HPDE6-E6E7 (cell line): ENCODE data around the gene TARBP2.
A peak's percentile ranks its signal among the peaks of the same experiment; 100 is the strongest.

Source experiments
- DNase-seq: peaks from one replicate; pipeline ENCODE4 v3.0.0; 2011; ENCODE audit warnings: missing footprints; ENCODE audit errors: extremely low spot score

TARBP2 gene, protein sequence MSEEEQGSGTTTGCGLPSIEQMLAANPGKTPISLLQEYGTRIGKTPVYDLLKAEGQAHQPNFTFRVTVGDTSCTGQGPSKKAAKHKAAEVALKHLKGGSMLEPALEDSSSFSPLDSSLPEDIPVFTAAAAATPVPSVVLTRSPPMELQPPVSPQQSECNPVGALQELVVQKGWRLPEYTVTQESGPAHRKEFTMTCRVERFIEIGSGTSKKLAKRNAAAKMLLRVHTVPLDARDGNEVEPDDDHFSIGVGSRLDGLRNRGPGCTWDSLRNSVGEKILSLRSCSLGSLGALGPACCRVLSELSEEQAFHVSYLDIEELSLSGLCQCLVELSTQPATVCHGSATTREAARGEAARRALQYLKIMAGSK

DNA sequence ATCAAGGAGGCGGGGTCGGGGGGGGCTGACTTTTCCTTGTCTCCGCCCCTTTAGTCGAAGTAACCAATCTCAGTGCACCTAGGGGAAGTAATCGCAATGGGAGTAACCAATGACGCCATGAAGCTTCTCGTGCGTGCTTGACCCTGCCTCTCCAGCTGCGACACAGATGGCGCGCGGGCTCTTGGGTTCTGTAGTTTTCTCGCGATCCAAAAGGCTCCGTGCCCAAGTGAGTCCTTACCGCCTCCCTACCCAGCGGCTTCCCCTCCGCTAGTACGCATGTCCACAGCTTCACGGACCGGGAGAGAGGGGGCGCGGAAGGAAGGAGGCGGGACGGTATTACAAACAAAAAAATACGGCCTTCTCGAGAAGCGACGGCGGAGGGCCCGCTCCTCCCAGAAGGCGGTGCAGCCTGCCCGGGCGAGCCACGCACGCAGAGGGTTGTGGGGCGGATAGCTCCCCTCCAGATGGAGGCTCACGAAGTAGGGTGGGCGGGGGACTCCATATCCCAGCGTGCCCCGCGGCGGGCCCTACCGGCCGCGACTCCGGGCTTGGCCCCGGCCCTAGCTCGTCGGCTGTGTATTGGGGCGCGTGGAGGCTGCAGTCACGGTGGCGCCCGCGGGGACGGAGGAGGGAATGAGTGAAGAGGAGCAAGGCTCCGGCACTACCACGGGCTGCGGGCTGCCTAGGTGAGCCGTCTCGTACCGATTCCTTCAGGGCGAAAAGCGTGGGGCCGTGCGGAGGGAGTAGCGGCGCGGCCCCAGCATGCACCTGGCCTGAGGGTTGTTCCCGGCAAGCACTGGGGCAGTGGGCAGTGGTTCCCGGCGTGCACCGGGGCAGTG lies at the start of gene TARBP2:
TARBP2 (plus strand) TSS at position 508 of the 839 bp plus-strand sequence; CDS start at position 634, 126 bp downstream.
- peak; percentile 96 for DNase-seq

DNA sequence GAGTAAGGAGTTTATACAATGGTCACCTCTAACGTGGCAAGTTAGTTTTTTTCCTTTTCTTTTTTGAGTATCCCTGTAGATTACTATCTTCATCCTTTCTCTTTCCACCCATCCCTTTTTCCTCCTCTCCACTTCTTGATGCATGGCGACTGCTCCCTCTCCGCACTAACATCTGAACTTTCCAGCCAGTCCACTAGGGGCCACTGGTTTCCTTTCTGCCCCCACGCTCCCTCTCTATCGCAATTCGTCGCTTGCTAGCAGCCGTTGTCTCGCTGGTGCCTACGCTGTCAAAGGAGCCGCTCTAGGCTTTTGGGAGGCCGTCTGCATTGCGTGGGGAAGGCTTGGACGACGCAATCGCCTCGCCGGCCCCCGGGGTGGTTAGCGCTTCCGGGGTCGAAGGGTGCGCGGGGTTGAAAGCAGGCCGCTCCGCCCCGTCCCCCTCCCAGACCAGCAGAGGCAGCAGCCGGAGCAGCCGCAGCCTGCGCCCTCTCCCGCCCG lies 49.4 kb upstream of the TARBP2 start, which contains the start of gene PCBP2:
PCBP2 (plus strand) TSS at position 442 of the 498 bp plus-strand sequence. CDS start 2,699 bp downstream, outside the sequence.
- peak; percentile 99 for DNase-seq

DNA sequence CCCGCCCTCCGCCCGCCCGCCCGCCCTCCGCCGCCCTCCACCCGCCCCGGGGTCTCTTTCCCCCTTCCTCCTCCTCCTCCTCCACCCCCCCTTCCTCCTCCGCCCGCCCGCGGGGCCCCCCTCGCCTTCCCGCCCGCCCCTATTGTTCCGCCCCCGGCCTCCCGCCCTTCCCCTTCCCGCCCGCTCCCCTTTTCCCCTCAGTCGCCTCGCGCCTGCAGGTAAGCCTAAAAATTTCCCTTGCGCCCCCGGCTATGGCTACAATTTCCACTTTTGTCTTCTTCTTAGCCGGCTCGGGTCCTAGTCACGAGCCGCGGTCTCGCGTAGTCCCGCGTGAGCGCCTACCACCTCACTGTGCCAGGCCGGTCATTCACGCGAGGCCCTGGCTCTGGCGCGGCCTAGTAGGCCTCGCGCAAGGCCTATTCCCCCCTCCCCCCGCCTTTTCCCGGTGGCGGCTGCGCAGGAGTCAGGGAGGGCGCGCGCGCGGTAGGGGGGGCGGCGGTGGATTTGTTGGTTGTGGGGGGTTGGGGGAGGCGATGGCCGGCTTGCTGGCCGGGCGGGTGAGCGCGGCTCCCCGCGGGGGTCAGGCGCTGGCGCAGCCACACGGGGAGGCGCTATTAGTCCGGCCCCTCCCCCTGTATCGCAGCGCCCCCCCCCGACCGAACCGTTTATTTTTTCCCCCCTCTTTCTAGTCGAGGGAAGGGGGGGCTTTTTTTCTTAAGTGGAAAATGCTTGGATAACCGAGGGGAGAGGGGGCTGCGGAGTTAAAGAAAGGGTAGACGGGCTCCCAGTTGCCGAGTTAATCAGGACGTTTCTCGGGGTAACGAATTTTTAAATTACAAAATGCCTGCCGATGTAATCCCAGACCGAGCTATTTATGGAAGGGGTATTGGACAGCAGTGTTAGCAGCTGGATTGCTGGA lies 48.7 kb upstream of the TARBP2 start:
- DNase-seq: peak; percentile 63

DNA sequence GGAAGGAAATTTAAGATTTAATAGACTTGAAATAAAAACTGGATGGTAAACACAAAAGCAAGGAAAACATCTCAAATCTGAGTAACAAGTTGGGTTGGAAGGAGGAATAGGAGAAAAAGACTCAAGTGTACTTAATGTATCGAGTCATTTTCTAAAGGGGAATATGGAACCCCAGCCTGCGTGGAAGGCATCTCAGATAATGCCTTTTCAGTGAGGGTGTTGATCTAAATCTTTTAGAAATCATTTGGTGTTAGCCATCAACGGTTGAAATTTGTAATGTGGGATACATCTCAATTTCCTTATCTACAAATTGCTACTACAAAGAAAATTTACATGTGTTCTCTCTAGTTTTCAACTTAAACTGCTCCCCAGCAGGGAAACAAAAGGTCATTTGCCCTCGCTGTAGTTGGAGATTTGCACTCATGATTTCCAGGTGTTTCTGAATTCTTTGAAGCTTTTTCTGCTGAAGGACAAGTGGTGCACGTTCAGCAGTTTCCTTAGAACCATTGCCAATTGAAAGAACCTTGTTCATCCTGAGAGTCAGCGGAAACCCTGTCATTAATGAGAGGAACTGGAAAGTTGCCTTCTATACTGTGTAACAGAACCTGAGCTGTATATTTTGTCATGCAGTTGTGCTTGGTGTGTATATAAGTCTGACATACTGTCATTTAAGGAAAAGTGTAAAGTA lies 47.0 kb upstream of the TARBP2 start:
- no peak for DNase-seq

DNA sequence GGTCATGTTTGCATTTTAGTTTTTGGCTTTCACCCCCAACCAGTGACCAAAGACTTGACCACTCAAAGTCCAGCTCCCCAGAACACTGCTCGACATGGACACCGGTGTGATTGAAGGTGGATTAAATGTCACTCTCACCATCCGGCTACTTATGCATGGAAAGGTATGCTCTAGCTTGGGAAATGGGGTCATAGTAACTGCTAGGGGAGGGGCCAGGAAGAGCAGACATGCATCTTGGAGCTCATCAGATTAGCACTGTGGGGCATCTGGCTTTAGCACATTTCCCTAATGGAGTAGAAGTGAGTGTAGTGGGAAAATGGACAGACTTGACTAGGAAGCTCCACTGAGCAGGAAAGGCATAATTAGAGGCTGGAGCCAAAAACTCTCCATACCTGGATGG lies 46.4 kb upstream of the TARBP2 start:
- no peak for DNase-seq

DNA sequence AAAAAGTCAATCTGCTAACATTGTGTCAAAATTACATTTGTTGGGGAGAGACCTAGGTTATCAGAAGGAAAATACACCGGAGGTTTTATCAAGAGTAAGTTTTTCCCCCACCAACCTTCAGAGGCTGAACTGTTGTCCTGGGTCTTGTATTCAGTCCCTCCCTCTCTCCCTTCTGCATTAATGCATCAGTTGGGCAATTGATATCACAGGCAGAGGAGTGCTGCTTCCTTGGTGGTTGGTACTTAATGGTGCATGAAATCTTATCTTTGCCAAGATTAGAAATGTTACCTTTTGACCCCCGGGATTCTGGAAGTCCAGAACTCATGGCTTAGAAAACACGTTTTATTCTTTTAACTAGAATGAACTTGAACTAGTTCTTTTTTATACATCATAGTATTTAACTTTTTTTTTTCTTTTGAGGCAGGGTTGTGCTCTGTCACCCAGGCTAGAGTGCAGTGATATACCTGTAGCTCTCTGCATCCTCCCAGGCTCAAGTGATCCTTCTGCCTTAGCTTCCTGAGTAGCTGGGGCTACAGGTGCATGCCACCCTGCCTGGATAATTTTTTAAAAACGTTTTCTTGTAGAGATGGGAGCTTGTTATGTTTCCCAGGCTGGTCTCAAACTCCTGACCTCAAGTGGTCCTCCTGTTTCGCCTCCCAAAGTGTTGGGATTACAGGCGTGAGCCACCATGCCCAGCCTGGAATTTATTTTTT lies 44.3 kb upstream of the TARBP2 start:
- no peak for DNase-seq

DNA sequence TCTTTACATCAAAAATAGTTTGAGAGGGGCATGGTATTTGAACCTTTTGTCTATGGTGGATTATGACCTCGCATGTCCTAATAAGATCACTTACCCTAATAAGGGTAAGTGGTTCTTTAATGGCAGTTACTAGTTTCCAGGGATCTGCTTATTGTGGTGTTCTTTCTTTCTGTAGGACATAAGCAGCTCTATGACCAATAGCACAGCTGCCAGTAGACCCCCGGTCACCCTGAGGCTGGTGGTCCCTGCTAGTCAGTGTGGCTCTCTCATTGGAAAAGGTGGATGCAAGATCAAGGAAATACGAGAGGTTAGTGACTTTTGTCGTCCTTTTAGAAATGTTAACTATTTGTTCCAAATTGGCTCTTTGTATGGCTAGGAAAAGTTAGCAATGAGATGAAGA lies 42.0 kb upstream of the TARBP2 start:
- no peak for DNase-seq

DNA sequence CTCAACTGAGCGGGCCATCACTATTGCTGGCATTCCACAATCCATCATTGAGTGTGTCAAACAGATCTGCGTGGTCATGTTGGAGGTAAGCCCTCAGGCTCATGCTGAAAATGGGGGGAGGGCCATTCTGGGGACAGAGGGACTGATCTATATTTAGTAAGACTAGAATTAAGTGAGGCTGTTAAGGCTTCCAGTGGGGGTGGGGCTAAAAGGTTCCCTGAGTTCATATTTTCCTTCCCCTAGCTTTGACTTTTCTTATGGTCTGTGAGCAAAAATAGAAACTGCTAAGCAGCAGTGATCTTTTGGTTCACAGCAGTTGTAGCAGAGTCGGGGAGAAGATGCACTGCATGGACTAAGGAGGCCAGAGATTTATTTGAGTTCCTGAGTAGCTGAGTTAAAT lies 40.0 kb upstream of the TARBP2 start:
- no peak for DNase-seq

DNA sequence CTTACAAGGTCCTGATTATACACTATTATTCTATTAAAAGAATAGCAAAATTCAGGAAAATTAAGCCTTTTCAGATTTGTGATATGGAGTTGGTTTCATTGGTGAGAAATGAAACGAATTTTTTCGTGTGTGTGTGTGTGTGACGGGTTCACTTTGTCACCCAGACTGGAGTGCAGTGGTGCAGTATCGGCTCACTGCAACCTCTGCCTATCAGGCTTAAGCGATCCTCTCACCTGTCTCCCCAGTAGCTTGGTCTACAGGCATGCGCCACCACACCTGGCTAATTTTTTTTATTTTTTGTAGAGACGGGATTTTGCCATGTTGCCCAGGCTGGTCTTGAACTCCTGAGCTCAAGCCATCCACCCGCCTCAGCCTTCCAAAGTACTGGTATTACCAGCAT lies 39.5 kb upstream of the TARBP2 start:
- no peak for DNase-seq

DNA sequence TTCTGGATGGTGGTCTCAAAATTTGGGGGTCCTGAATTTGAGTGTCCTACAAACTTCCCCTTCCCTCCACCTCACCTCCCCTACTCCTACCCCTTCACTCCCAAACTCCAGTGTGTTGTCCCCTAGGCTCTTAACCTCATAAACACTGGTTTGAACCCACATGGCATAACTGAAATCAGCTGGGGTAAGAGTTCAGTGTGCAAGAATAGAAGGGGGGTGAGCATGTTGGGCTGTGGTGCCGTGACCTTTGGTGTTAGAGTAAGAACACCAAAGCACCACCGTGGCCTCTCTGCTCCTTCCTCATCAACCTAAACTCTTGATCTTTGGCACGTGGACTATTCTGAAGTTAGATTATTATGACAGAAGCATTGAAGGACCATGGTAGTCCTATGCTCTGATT lies 38.1 kb upstream of the TARBP2 start:
- no peak for DNase-seq

DNA sequence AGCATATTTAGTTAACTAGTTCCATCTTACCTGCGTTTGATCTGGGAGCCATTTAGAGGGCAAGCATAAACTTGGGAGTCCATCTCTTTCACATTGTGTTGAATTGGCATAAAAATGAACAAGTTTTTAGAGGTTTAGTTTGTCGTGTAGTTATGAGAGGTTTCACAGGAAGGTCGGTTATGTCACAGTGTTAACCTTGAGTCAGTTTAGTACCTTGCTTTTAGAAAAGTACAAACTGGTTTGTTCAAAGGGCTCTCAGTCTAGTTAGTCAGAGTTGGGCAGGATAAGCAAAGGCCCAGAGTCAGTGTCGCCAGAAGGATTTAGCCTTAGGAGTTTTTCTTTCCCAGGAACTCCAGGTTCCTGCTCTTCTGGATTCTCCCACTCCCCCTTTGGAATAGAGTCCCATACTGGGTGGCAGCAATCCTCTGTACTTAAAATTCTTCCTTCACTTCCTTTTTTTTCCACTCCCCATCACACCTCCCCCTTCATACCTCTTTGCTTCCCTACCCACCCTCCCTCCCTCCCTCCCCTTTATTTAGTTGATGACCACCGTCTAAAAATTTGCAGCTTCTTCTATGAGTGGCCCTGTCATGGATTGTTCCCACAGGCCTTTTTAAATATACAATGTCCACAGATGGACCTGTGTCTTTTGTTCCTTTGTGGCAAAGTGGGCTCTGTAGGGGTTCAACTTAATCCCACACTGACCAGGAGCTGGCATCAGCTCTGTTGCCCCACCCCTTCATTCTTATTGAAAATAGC lies 37.1 kb upstream of the TARBP2 start:
- DNase-seq: no peak

DNA sequence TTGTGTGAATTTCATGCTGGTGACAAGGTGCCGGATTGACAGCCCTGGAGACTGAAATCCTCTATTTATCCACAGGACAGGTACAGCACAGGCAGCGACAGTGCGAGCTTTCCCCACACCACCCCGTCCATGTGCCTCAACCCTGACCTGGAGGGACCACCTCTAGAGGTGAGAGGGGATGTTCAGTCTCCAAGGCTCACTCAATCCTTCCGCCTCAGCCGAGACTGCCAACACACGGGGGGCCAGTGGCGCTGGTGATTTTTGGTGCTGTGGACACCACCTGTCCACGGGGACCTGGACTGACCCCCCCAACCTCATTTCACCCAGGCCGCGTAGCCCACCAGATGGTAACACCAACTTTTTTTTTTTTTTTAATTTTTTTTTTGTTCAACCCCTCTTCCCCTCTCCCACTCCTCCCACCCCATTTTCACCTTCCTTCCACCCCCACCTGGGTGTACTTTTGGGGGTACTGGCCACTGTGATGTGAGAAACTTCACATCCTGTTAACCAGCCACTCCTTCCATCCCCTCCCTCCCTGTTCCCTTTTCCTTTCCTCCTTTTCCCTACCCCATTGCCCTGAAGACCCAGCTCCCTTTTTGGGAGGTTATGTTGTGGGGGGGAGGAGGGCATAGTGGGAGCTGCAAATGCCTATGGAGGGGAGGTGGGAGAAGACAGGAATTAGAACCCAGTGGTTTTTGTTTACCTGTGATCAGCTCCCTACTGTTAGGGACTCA lies 36.2 kb upstream of the TARBP2 start:
- no peak for DNase-seq

DNA sequence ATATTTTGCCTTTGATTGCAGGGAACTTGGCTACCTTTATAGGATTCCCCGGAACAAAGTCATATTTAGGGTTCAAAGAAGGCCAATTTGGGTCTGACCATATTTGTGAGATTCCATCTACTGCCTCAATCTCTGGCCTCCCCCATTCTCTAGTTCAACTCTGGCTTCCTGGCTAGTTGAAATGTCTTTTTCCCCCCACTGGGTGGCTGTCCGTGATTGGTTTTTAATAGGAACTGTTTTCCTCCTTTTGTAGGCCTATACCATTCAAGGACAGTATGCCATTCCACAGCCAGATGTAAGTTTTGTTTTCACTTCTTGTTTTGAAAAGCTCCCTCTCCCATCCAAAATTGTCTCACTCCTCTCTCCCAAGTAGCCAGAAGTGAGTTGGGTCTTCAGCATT lies 35.4 kb upstream of the TARBP2 start:
- no peak for DNase-seq

DNA sequence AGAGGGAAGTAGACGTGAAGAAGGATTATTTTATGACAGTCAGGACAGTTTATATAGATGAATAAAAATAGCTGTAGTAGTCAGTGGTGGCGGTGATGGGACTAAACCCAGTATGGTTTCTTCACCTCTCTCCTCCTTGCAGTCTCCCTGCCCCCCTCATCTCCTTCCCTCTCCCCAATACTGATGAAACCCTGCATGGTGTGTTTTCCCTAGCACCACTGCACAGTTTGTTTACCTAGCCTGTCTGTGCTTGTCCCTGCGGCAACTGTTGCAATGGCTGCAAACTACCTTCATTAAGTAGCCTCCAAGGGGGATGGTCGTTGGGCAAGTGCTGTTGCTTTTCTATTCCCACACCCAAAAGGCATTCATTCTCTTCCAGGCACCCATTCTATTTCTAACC lies 34.4 kb upstream of the TARBP2 start:
- DNase-seq: no peak

DNA sequence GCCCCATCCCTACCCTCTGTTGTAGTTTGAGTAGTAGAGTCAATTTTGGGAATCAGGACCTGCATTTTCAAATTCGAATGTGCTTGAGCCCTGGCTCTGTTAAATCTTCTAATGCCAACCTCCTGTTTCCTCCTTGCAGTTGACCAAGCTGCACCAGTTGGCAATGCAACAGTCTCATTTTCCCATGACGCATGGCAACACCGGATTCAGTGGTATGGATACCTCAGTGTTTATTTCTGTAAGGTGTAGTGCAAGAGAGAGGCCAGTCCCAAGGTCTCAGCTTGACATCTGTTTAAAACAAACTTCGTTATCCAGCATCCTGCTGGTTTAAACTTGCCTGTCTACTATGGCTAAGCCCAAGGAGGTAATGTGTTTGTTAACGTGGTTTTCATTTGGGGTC lies 34.0 kb upstream of the TARBP2 start:
- no peak for DNase-seq

DNA sequence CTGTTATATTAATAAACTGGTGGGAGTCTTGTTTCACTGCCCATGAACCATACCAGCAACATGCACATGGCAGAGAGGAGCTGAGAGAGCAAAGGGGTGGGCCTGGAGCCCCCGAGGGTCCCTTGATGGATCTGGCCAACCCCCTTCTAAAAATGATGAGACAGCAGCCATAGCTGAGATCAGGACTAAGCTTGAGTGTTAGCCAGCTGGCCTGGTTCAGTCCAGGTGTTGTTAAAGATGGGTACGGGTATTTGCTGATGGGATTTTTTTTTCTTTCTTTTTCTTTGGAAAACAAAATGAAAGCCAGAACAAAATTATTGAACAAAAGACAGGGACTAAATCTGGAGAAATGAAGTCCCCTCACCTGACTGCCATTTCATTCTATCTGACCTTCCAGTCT lies 33.2 kb upstream of the TARBP2 start:
- DNase-seq: no peak

DNA sequence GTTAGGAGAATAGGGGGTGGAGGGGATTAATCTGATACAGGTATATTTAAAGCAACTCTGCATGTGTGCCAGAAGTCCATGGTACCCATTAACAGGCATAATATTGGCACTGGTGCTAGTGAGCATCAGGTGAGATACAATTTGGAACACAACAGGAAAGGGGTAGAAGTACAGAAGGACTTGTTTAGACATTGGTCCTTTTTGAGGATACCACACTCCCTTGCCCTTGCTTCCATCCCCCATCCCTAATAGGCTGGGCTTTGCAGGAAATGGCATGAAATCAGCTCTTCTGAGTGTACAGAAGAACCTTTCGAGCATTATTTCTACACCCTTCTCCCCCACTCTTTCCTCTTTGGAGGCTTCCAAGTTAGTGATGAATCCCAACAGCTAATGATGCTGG lies 32.8 kb upstream of the TARBP2 start:
- DNase-seq: no peak

DNA sequence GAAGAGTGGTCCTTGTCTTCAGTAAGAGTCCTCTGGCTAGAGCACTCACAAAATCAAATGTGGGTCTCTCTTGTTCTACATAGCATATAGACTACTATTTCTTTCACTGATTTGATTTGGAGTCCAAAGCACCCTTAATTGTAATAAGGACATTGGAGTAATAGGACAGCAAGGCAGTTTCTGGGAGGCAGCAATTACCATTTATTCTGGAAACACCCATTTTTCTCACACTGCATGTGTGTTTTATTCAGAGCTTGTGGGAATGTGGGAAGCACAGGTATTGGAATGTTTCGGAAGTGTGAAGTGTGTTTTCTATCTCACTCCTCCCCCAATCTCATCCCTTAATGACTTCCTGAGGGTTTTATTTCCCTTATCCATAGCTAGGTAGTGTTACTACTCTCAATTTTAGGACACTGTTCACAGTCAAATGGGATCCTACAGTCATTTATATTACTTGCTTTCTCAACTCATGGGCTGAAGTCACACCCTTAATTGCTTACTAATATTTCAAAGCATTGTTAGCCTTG lies 29.0 kb upstream of the TARBP2 start:
- DNase-seq: no peak

DNA sequence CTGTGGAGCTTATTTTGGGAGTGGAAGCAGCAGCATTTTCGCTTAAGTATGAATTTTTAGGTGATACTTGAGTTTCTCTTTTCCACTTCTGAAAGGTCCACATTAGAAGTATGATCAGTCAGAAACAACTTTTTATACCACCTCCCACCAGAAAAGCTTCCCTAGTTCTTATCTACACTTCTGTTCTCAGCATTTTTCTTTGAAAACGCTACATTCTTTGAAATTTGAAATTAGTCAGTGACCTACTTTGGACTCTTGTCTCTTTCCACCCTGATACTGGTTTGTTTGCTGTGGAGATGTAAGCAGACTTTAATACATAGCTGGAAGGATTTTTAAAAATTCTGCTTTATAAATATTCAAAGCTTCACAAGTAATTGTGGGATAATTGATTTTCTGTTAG lies 27.0 kb upstream of the TARBP2 start:
- no peak for DNase-seq
